Right lobe of liver (tissue), 6 donors: Measurements from ENCODE around the gene F12. TPM values are rescaled to one million over a fixed set of nuclear protein-coding genes. Genes with fewer than 3 reads are reported as not detected.

Experiments used
- ATAC-seq, 4 donors: fragments of 200-7000 bp; cut with Tn5 transposase; one replicate each; pipeline ENCODE4 v1.9.1; 2020; ENCODE audit warnings: mild to moderate bottlenecking in 4 of 4, moderate library complexity in 4 of 4
- DNase-seq, 3 donors: peaks; one replicate each; pipeline ENCODE4 v3.0.0-alpha.2; 2020
- H3K27ac ChIP-seq, 3 donors: fragments of 200-600 bp; one replicate each; pipeline ENCODE4 v1.8.0; 2022
- H3K27me3 ChIP-seq, 2 donors: fragments of 200-600 bp; one replicate each; pipeline ENCODE4 v1.8.0; 2022
- H3K36me3 ChIP-seq, 4 donors: fragments of 200-600 bp; sonication (generic) in 1 of 4; one replicate each; pipeline versions ENCODE4 v1.5.1 to v1.8.0; 2017 to 2022; ENCODE audit warnings: control low read depth in 1 of 4
- H3K4me1 ChIP-seq, 4 donors: fragments of 200-600 bp; sonication (generic) in 1 of 4; one replicate each; pipeline versions ENCODE4 v1.5.1 to v1.8.0; 2017 to 2022; ENCODE audit warnings: control low read depth in 1 of 4
- H3K4me3 ChIP-seq, 3 donors: fragments of 200-600 bp; one replicate each; pipeline ENCODE4 v1.8.0; 2022
- H3K9me3 ChIP-seq, 4 donors: fragments of 200-600 bp; sonication (generic) in 1 of 4; one replicate each; pipeline versions ENCODE4 v1.5.1 to v1.8.0; 2017 to 2022; ENCODE audit warnings: control low read depth in 1 of 4
- CTCF ChIP-seq, 4 donors: fragments of 200-600 bp in 3 of 4; fragments of 450-650 bp in 1 of 4; IDR thresholded peaks; one replicate each; pipeline versions ENCODE4 v1.5.1 to v1.8.0; 2016 to 2022; ENCODE audit warnings: antibody characterized with exemption in 4 of 4, mild to moderate bottlenecking in 2 of 4
- POLR2A ChIP-seq: fragments of 450-650 bp; IDR thresholded peaks from one replicate; pipeline ENCODE4 v1.6.1; 2017; ENCODE audit warnings: antibody characterized with exemption, mild to moderate bottlenecking
- WGBS: methylation state at CpG from one replicate; pipeline ENCODE4 v1.1.6; 2018; ENCODE audit warnings: low coverage, low lambda C conversion rate; ENCODE audit not compliant: insufficient coverage; ENCODE audit errors: missing lambda C conversion rate; 5-methylcytosine and 5-hydroxymethylcytosine counted together
- intact Hi-C, 2 donors: fragments of 100-400 bp; cut with DNase I; formaldehyde crosslinking; loops; one replicate each; pipeline versions ENCODE4 v1.11.2 to v1.14.1; 2022
- long read RNA-seq: library from polyadenylated mRNA; unstranded; transcript quantifications from one replicate; pipeline ENCODE4 v2.0.0, GENCODE V29; 2019
- total RNA-seq, 6 experiments: library from RNA; depleted of rRNA in 2 of 6; stranded (reverse); fragments of >200 nt in 2 of 6; fragmentation: NEBNext Ultra II Directional in 3 of 6; extraction: Animal tissue kit (Norgen Biotek cat#: 25700) in 3 of 6; gene quantifications; one replicate each; pipeline versions ENCODE4 v1.1.0 to v1.2.4, GENCODE V29; 2016 to 2023
- donor health status: DM: no; HTN: yes; CAD: no.
- donor health status: DM: no; HTN: no; CAD: no.
- donor health status: DM: no; HTN: no; CAD: no.
- donor health status: DM: no; HTN: yes; CAD: no.
- donor health status: DM: no; HTN: yes; CAD: no.

The F12 gene
- 100 to 1,000 TPM; 236 to 518 (median 365) TPM for total RNA-seq
- long read RNA-seq, transcript F12-201 (14 exons, 2,049 nt) = major isoform, 58 of 143 reads
- long read RNA-seq, partial matches to known transcripts = 59 of 143 reads
- long read RNA-seq, other reads (novel, unspliced or antisense) = 21 of 143 reads

DNA sequence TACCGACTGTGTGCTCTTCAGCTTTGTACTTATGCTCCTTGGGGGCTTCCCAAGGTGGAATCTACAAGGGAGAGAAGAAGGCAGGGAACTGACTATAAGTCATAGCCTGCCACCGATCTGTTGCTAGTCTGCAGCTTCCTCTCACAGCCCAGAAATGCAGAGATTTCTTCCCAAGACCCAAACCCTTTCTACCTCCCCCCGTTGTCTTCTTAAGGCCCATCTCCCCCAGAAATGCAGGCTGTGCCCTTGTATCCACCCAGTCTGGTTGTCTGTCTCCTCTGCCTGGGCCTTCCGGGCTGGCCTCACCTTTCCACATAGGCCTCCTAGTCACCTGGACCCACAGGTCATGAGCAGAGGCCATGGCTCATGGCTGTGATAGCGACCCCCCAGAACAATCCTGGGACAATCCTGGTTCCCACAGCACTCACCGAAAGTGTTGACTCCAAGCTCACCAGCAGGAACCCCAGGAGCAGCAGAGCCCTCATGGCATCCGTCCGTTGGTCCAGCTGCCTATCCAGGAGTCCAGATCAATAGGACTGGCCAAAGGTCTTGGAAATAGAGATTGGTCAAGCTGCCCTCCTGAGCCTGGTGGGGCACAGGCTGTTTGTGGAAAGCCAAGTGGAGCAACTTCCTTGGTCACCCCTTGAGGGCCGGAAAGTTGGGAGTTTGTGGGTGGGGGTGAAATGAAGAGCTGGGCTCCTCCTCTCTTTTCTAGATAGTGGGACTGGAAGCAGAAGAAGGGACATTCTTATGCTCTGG, at the start of gene F12:
F12 (minus strand) TSS at position 522 of the 759 bp plus-strand sequence; CDS start at position 485, 37 bp downstream.
- DNase-seq (peak; percentile 61 to 86 (median 78)), ATAC-seq (peak; percentile 84 to 93 (median 86))
- intact Hi-C loops = no loop called here
- H3K4me1 ChIP-seq = peaks cover 0 to 40% (median 5%) of the 10 kb centered on the region in 4 donors
- peak within 1 kb of the TSS; percentile 58 to 73 (median 66) for H3K4me3 ChIP-seq
- TF ChIP-seq POLR2A (peak; percentile 61), CTCF (IDR thresholded peaks at IDR 0.05) (no peak)
- H3K27me3 ChIP-seq = no peaks in the 10 kb centered on the region
- no peaks in the 10 kb centered on the region for H3K9me3 ChIP-seq
- H3K27ac ChIP-seq = peak within 1 kb of the TSS; percentile 52 to 92 (median 86)
- WGBS = 13% methylated on average over 3 of the region's 9 CpGs
- H3K36me3 ChIP-seq = peaks cover 0 to 7% (median 0%) of the 10 kb centered on the region in 4 donors

GRCh38 chr5:177458912-177459350, 49.6 kb upstream of the F12 start:
- TF ChIP-seq CTCF (IDR thresholded peaks at IDR 0.05) = no peak
- no peak for TF ChIP-seq POLR2A
- DNase-seq (no peak), ATAC-seq (no peak)
- H3K27ac ChIP-seq = no peak overlapping the region
- intact Hi-C loops = loop anchor here in 1 of 2 donors (10.0 kb wide), 1 partner anchor 144 kb away; the partner anchor contains the start of gene MXD3
- peaks cover 0 to 9% (median 2%) of the 10 kb centered on the region in 4 donors for H3K4me1 ChIP-seq
- H3K36me3 ChIP-seq = no peaks in the 10 kb centered on the region
- no peaks in the 10 kb centered on the region for H3K9me3 ChIP-seq
- no peak overlapping the region for H3K4me3 ChIP-seq
- WGBS = 82% methylated on average over 2 of the region's 14 CpGs
- H3K27me3 ChIP-seq = no peaks in the 10 kb centered on the region

DNA sequence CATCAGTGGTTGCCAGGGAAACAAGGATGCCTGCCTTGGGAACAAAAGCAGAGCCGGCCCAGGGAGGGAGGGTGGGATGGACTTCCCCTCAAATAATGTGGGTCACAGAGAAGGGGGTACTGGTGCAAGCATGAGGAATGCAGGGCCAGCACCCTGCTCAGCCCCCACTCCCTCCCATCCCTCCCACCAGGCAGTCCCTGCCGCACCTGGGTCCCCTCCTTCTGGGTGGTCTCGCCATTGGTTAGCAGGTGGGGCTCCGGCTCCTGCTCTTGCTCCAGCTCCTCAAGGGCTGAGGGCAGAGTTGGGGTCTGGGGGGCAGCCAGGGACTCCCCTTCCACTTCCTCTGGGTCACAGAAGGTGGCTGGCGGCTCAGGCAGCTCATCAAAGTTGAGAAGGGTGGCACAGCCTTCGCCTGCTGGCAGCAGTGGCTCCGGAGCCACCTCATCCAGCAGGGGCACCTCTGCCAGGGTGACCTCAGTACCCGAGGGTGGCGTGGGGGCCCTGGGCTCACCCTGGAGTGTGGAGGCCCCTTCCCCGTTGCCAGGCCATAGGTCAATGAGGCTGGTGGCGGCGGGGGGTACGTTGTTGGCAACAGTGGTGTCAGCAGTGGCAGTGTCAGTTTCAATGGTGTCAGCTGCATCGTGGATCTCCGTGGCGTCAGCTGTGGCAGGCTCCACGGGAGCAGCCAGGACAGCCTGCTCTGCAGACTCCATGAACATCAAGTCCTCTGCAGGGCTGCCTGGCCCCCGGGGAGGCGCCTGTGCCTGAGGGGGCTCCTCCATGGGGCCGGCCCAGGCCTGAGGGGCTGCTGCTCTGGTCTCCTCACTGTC, 48.7 kb upstream of the F12 start:
- TF ChIP-seq POLR2A (no peak), CTCF (IDR thresholded peaks at IDR 0.05) (no peak)
- Histone ChIP-seq H3K9me3 (no peaks in the 10 kb centered on the region), H3K27me3 (no peaks in the 10 kb centered on the region), H3K4me1 (peaks cover 0 to 10% (median 3%) of the 10 kb centered on the region in 4 donors), H3K4me3 (no peak overlapping the region), H3K27ac (no peak overlapping the region), H3K36me3 (no peaks in the 10 kb centered on the region)
- no peak for ATAC-seq
- 57% methylated on average over 2 of the region's 20 CpGs for WGBS
- intact Hi-C loops = loop anchor here in 1 of 2 donors (10.0 kb wide), 1 partner anchor 143 kb away; the partner anchor contains the start of gene MXD3
- no peak for DNase-seq
